Measurements from ENCODE around the gene SAFB2. TPM values are rescaled to one million over a fixed set of nuclear protein-coding genes. Genes with fewer than 3 reads are reported as not detected.

Gene SAFB2
- total RNA-seq, 1 donor from 2014 or later: 143 TPM

GRCh38 chr19:5561559-5561958 is 61.0 kb downstream of the SAFB2 start:
- H3K9me3 Mint-ChIP-seq: peaks cover 12% of the 10 kb centered on the region
- ChIA-PET CTCF (no interaction called here), POLR2A (no interaction called here)
- DNase-seq: no peak
- no peak overlapping the region for H3K4me3 Mint-ChIP-seq
- no peak for TF ChIP-seq CTCF (IDR thresholded peaks at IDR 0.05)
- no peaks in the 10 kb centered on the region for H3K36me3 Mint-ChIP-seq (ENCODE audit: low read depth)
- ATAC-seq (ENCODE audit: low read depth): no peak
- intact Hi-C loops (cut with micrococcal nuclease): no loop called here
- no peaks in the 10 kb centered on the region for H3K4me1 Mint-ChIP-seq
- peaks cover 24% of the 10 kb centered on the region for H3K27me3 Mint-ChIP-seq
- H3K27ac Mint-ChIP-seq: no peak overlapping the region

GRCh38 chr19:5560156-5560555 is 62.4 kb downstream of the SAFB2 start:
- Mint-ChIP-seq H3K9me3 (peaks cover 12% of the 10 kb centered on the region), H3K36me3 (ENCODE audit: low read depth) (no peaks in the 10 kb centered on the region), H3K27me3 (peaks cover 24% of the 10 kb centered on the region), H3K4me3 (no peak overlapping the region), H3K27ac (no peak overlapping the region), H3K4me1 (no peaks in the 10 kb centered on the region)
- ATAC-seq (ENCODE audit: low read depth) (no peak), DNase-seq (no peak)
- CTCF ChIA-PET: no interaction called here
- no peak for TF ChIP-seq CTCF (IDR thresholded peaks at IDR 0.05)
- intact Hi-C loops (cut with micrococcal nuclease): no loop called here
- POLR2A ChIA-PET: no interaction called here

GRCh38 chr19:5559804-5560133 is 62.8 kb downstream of the SAFB2 start:
- Mint-ChIP-seq H3K9me3 (peaks cover 12% of the 10 kb centered on the region), H3K4me1 (no peaks in the 10 kb centered on the region), H3K4me3 (no peak overlapping the region), H3K27ac (no peak overlapping the region), H3K36me3 (ENCODE audit: low read depth) (no peaks in the 10 kb centered on the region), H3K27me3 (peaks cover 24% of the 10 kb centered on the region)
- TF ChIP-seq CTCF (IDR thresholded peaks at IDR 0.05): no peak
- ChIA-PET POLR2A (no interaction called here), CTCF (no interaction called here)
- no peak for DNase-seq
- ATAC-seq (ENCODE audit: low read depth): no peak
- intact Hi-C loops (cut with micrococcal nuclease): no loop called here

DNA sequence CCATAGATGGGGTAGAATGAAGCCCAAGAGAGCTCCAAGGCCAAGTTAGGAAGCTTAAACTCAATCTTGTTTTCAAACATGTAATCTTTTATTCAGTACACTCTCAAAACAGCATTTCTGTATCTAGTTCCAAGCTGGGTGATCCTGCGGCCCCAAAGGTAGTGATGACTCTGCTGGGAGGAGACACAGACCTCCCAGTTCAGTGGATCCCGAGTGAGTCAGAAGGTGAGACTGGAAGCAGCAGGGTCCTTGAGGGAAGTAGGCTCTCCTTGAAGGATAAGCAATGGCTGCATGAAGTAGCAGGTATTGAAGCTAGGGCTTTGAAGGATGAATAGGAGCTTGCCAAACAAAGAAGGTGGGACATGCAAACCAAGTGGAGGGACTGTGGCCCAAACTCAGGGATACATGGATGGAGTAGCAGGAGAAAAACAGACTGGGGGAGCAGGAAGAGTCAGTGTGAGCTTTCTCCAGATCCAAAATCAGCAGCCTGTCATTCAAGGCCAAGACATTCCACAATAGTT is 64.4 kb downstream of the SAFB2 start:
- H3K9me3 Mint-ChIP-seq: peaks cover 12% of the 10 kb centered on the region
- TF ChIP-seq CTCF (IDR thresholded peaks at IDR 0.05): no peak
- no peak overlapping the region for H3K27ac Mint-ChIP-seq
- H3K27me3 Mint-ChIP-seq: peaks cover 21% of the 10 kb centered on the region
- CTCF ChIA-PET: no interaction called here
- no peaks in the 10 kb centered on the region for H3K36me3 Mint-ChIP-seq (ENCODE audit: low read depth)
- intact Hi-C loops (cut with micrococcal nuclease): no loop called here
- POLR2A ChIA-PET: no interaction called here
- H3K4me3 Mint-ChIP-seq: no peak overlapping the region
- ATAC-seq (ENCODE audit: low read depth) (no peak), DNase-seq (no peak)
- no peaks in the 10 kb centered on the region for H3K4me1 Mint-ChIP-seq

GRCh38 chr19:5557691-5558090 is 64.9 kb downstream of the SAFB2 start:
- Mint-ChIP-seq H3K36me3 (ENCODE audit: low read depth) (no peaks in the 10 kb centered on the region), H3K27me3 (peaks cover 17% of the 10 kb centered on the region), H3K9me3 (peaks cover 12% of the 10 kb centered on the region), H3K4me3 (no peak overlapping the region), H3K27ac (no peak overlapping the region), H3K4me1 (no peaks in the 10 kb centered on the region)
- DNase-seq (no peak), ATAC-seq (ENCODE audit: low read depth) (no peak)
- TF ChIP-seq CTCF (IDR thresholded peaks at IDR 0.05): no peak
- ChIA-PET CTCF (no interaction called here), POLR2A (no interaction called here)
- intact Hi-C loops (cut with micrococcal nuclease): no loop called here

All from activated B cell treated with CpG ODN at 0.5 μM for 24 hours (primary cell).